Fibroblast of villous mesenchyme (primary cell): Measurements from ENCODE around the gene PCOLCE2. TPM values are rescaled to one million over a fixed set of nuclear protein-coding genes. Genes with fewer than 3 reads are reported as not detected.
A peak's percentile ranks its signal among the peaks of the same experiment; 100 is the strongest.

Experiments
- DNase-seq: peaks from one replicate; pipeline ENCODE4 v3.0.0-alpha.2; 2010; ENCODE audit warnings: low read depth
- H3K4me3 ChIP-seq: 2 replicates; pipeline ENCODE4 v1.5.1; 2011; ENCODE audit warnings: low read depth, mild to moderate bottlenecking, low read length
- CTCF ChIP-seq: IDR thresholded peaks from 2 replicates; pipeline ENCODE4 v1.5.1; 2012; ENCODE audit warnings: low read depth, mild to moderate bottlenecking, low read length; ENCODE audit not compliant: insufficient read depth
- total RNA-seq: library from RNA; depleted of rRNA; stranded (reverse); fragments of >200 nt; gene quantifications from 2 replicates; pipeline ENCODE4 v1.2.3, GENCODE V29; 2012

PCOLCE2 gene
- total RNA-seq, result under 0.01 TPM in 1 of 2 replicates, not detected in the other

DNA sequence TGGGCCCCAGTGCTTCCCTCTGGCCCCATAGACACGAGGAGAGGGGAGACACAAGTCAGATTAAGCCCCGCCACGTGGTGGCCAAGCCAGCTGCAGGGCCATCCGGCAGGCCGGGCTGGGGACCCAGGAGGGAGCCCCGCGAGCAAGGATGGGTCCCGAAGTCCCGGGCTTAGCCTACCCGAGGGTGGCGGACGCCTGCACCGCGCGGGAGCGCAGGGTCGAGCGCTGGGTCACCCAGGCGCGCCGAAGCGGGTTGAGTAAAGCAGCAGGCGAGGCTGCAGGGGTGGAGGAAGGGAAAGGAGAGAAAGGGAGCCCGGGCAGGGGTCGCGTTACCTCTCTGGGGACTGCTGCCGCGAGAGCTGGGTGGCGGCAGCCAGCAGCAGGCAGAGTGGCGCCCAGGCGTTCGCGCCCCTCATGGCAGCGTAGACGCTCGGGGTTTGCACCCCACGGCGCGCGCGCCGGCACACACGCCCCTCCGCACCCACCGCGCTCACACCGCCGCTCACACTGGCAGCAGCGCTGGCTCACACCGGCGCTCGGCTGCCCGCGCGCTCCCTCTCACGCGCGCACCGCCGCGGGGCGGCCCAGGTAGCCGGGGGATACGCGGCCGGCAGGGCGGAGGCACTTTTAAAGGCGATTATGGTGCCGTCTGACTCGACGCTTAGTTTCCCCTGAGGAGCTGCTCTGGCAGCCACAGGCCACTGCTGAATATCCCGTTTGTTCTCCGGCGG is at the start of gene PCOLCE2:
PCOLCE2 (minus strand) TSS at position 603 of the 731 bp plus-strand sequence; CDS start at position 416, 187 bp downstream.
- peak within 1 kb of the TSS; percentile 59 for H3K4me3 ChIP-seq
- DNase-seq, result peak; percentile 11
- no peak for TF ChIP-seq CTCF

- no peak for DNase-seq
- no peak overlapping the region for H3K4me3 ChIP-seq
- TF ChIP-seq CTCF, result no peak
Measured at GRCh38 chr3:142935963-142936362, 47.1 kb upstream of the PCOLCE2 start.

- DNase-seq, result no peak
Measured at GRCh38 chr3:142934887-142935269, 46.0 kb upstream of the PCOLCE2 start.

DNA sequence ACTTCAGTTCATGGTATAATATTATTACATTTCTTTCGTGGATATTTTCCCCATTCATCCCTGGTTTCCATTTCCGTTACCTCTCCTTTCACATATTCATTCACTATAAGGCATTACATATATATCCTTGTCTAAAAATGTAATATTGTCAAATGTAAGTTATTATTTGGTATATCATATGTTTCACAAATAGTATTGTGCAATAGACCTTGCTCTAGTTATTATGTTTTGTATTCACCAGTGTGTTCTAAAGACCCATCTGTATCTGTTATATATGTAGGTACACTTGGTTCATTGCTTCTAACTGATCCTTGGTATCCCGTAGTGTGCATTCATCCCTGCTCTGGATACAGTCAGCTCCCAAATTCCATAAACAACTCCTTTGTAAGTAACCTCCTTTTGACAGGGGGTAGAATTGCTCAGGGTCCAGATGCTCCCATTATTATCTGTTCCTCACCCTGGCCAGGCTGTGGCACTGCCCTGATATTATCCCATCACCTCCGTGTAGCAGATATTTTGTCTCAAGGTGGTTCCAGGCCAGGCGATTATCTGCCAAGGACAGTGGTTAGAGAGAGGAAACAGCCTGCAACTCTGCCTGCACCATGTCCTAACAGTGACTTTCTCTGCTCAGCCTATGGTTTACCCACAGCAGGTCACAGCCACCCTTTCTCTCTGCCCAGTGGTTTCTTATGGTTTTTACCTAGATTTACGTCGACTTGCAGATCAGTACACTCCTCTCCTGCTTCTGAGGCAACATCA is 45.4 kb upstream of the PCOLCE2 start:
- no peak overlapping the region for H3K4me3 ChIP-seq
- no peak for DNase-seq
- no peak for TF ChIP-seq CTCF

More at GRCh38 chr3:142934887-142935269, 46.0 kb upstream of the PCOLCE2 start:
- H3K4me3 ChIP-seq, result no peak overlapping the region
- TF ChIP-seq CTCF, result no peak

- H3K4me3 ChIP-seq, result no peak overlapping the region
Measured at GRCh38 chr3:142931222-142931621, 42.3 kb upstream of the PCOLCE2 start.

DNA sequence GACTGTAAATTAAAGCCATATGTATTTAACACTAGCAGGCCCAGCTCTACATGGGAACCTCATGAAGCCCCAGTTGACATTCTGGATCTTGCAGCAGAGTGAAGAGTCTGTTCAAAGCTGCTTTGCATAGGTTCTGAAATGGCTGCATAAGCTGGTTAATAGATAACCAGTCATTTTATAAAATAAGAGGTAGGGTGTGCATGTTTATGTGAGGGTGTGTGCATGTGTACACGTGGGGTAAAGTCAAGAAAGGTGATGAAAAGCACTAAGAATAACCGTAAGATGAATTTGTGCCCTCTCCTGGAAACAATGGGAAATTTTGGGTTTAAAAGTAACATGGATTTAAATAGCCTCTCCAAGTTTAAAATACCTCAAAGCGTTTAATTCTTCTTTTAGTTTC is 41.6 kb upstream of the PCOLCE2 start:
- no peak for TF ChIP-seq CTCF
- DNase-seq, result no peak
- no peak overlapping the region for H3K4me3 ChIP-seq

More at GRCh38 chr3:142931222-142931621, 42.3 kb upstream of the PCOLCE2 start:
- TF ChIP-seq CTCF, result peak; percentile 19
- no peak for DNase-seq
